Germinal center (tissue), 1 donor: ENCODE results near the gene CACTIN.
"Not testable (repeated sequence)": the region's sequence is repeated elsewhere in the genome, so short reads cannot be mapped to it uniquely, and the experiment has no call there.

Experiments
- DNase-seq: peaks from one replicate; pipeline ENCODE4 v3.0.0; 2012; ENCODE audit warnings: mixed read lengths, low spot score

CACTIN gene

GRCh38 chr19:3646336-3647092 is 19.9 kb upstream of the CACTIN start:
- DNase-seq = no peak

- no peak for DNase-seq
Measured at GRCh38 chr19:3645726-3646125, 19.1 kb upstream of the CACTIN start.

- no peak for DNase-seq
Measured at GRCh38 chr19:3645067-3645396, 18.4 kb upstream of the CACTIN start.

- DNase-seq = no peak
Measured at GRCh38 chr19:3644351-3645066, 17.9 kb upstream of the CACTIN start.

- no peak for DNase-seq
Measured at GRCh38 chr19:3643674-3644313, 17.2 kb upstream of the CACTIN start.

- no peak for DNase-seq
Measured at GRCh38 chr19:3642987-3643673, 16.5 kb upstream of the CACTIN start.

- DNase-seq = no peak
Measured at GRCh38 chr19:3642296-3642695, 15.7 kb upstream of the CACTIN start.

GRCh38 chr19:3641515-3642269 is 15.1 kb upstream of the CACTIN start:
- no peak for DNase-seq

- no peak for DNase-seq
Measured at GRCh38 chr19:3639479-3639878, 12.9 kb upstream of the CACTIN start.

GRCh38 chr19:3638208-3639193 is 11.9 kb upstream of the CACTIN start:
- DNase-seq = no peak

GRCh38 chr19:3637621-3638020 is 11.0 kb upstream of the CACTIN start:
- DNase-seq = no peak

GRCh38 chr19:3636962-3637361 is 10.4 kb upstream of the CACTIN start:
- no peak for DNase-seq

GRCh38 chr19:3636506-3636905 is 9.9 kb upstream of the CACTIN start:
- no peak for DNase-seq

GRCh38 chr19:3634496-3635045 is 8.0 kb upstream of the CACTIN start:
- no peak for DNase-seq

- DNase-seq = no peak
Measured at GRCh38 chr19:3633559-3633988, 7.0 kb upstream of the CACTIN start.

GRCh38 chr19:3632739-3633558 is 6.4 kb upstream of the CACTIN start:
- no peak for DNase-seq

GRCh38 chr19:3632098-3632497 is 5.5 kb upstream of the CACTIN start:
- DNase-seq = no peak

- DNase-seq = no peak
Measured at GRCh38 chr19:3631053-3631861, 4.7 kb upstream of the CACTIN start.

- DNase-seq = not testable (repeated sequence)
Measured at GRCh38 chr19:3628766-3629165, 2.2 kb upstream of the CACTIN start.
